HG03558 (cell line): Measurements from ENCODE around the gene RBM42.

ENCODE experiments used
- ATAC-seq: cut with Tn5 transposase; IDR thresholded peaks from one replicate; pipeline ENCODE4 v1.9.1; 2021; ENCODE audit warnings: moderate number of reproducible peaks; ENCODE audit not compliant: unreplicated experiment; ENCODE audit errors: extremely low read depth

The RBM42 gene

GRCh38 chr19:35619290-35619923 is 9.4 kb upstream of the RBM42 start:
- ATAC-seq = no peak

- no peak for ATAC-seq
Measured at GRCh38 chr19:35620001-35620400, 8.8 kb upstream of the RBM42 start.

- ATAC-seq = no peak
Measured at GRCh38 chr19:35621708-35622107, 7.1 kb upstream of the RBM42 start.

- no peak for ATAC-seq
Measured at GRCh38 chr19:35622750-35623149, 6.1 kb upstream of the RBM42 start.

GRCh38 chr19:35623327-35624010 is 5.4 kb upstream of the RBM42 start:
- ATAC-seq = no peak

GRCh38 chr19:35628264-35628564 is 622 bp upstream of the RBM42 start:
- no peak for ATAC-seq

- ATAC-seq = no peak
Measured at GRCh38 chr19:35629332-35629633, 447 bp downstream of the RBM42 start.

- ATAC-seq = no peak
Measured at GRCh38 chr19:35633727-35634440, 5.0 kb downstream of the RBM42 start.

GRCh38 chr19:35636651-35637050 is 7.8 kb downstream of the RBM42 start:
- ATAC-seq = no peak

GRCh38 chr19:35637165-35637564 is 8.3 kb downstream of the RBM42 start:
- no peak for ATAC-seq

GRCh38 chr19:35639321-35639639 is 10.4 kb downstream of the RBM42 start:
- ATAC-seq = no peak

- ATAC-seq = no peak
Measured at GRCh38 chr19:35639863-35640262, 11.0 kb downstream of the RBM42 start.

- no peak for ATAC-seq
Measured at GRCh38 chr19:35641515-35642151, 12.8 kb downstream of the RBM42 start, which contains the start of gene ETV2. TSS of gene ETV2 (plus strand) at chr19:35641745. CDS start at chr19:35642461, 716 bp downstream.

GRCh38 chr19:35642312-35642711 is 13.5 kb downstream of the RBM42 start:
- no peak for ATAC-seq

- ATAC-seq = no peak
Measured at GRCh38 chr19:35642798-35643254, 14.0 kb downstream of the RBM42 start.

GRCh38 chr19:35643255-35644205 is 14.7 kb downstream of the RBM42 start:
- ATAC-seq = no peak

GRCh38 chr19:35644206-35644986 is 15.6 kb downstream of the RBM42 start:
- peak; percentile 36 for ATAC-seq

- ATAC-seq = no peak
Measured at GRCh38 chr19:35644987-35645679, 16.3 kb downstream of the RBM42 start.
